H1 (cell line): Measurements from ENCODE around the gene PSMC3IP. TPM values are rescaled to one million over a fixed set of nuclear protein-coding genes. Genes with fewer than 3 reads are reported as not detected.

Source experiments
- polyA plus RNA-seq, 7 experiments: library from polyadenylated mRNA; depleted of rRNA in 3 of 7; stranded (reverse) in 5 of 7; unstranded in 2 of 7; fragments of >200 nt in 5 of 7; fragments of 200-250 nt in 2 of 7; gene quantifications; 1 replicate in 5 of 7; 2 replicates in 1 of 7; 4 replicates in 1 of 7; pipeline versions ENCODE4 v1.2.1 to v1.2.3, GENCODE V29; 2011 to 2013; ENCODE audit warnings: missing spikeins in 2 of 7, mixed read lengths in 2 of 7
- total RNA-seq: library from RNA; stranded (reverse); fragmentation: NEBNext Ultra II Directional; extraction: Animal tissue kit (Norgen Biotek cat#: 25700); gene quantifications from 2 replicates; pipeline ENCODE4 v1.2.1, GENCODE V29; 2021
- TF ChIP-seq, protein P1 (sequence below), 3 experiments: IDR thresholded peaks; 1 replicate in 2 of 3; 2 replicates in 1 of 3; pipeline versions ENCODE4 v1.5.1 to v1.6.1; 2011; ENCODE audit warnings: low read length in 3 of 3, mild to moderate bottlenecking in 3 of 3, inconsistent platforms in 2 of 3, low read depth in 1 of 3, moderate library complexity in 1 of 3; ENCODE audit not compliant: insufficient read depth in 1 of 3; ENCODE audit errors: control extremely low read depth in 1 of 3

Gene PSMC3IP
- total and polyA plus RNA-seq, 2 of the 8 experiments (the other 6 are each of a cell fraction or from before 2014, with no cell fraction given), result 11.5 to 21.9 TPM

DNA sequence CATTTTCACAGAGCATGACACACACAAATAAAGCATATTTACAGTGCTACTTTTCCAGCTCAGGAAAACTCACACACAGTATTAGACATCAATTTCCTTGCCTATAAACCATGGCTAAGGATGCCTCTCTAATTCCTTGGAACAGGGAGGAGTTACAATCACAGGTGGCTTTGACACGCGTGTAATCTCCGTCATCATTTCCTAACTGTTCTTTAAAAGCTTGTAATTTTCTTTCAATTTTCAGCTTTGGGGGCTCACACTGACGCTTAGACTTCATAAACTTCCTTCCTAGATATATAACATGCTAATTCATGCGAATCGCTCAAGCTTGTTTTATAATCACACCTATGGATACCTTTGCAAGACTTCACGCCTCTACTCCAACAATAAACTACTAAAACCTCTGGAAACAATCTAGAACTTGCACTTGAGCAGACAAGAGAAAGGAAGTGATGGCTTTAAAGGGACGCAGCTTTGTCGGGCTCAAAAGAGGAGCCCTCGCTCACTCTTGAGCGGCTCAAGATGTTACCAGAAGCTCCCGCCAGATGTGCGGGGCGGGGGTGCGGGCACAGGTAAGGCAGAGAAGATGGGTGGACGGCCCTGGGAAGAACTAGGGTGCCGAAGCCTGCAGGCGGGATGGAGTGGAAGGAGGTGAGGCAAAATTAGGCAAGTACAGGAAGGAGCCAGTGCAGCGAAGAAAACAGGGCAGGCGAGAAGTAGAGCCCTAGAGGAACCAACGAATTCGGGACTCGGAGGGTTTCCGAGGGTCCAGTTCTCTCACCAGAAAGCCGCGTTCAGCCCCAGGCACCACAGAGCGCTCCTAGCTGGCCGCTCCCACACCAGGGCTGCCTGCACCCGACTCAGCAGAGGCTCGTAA lies 31.0 kb upstream of the PSMC3IP start (continued):
- TF ChIP-seq, protein P1, sequence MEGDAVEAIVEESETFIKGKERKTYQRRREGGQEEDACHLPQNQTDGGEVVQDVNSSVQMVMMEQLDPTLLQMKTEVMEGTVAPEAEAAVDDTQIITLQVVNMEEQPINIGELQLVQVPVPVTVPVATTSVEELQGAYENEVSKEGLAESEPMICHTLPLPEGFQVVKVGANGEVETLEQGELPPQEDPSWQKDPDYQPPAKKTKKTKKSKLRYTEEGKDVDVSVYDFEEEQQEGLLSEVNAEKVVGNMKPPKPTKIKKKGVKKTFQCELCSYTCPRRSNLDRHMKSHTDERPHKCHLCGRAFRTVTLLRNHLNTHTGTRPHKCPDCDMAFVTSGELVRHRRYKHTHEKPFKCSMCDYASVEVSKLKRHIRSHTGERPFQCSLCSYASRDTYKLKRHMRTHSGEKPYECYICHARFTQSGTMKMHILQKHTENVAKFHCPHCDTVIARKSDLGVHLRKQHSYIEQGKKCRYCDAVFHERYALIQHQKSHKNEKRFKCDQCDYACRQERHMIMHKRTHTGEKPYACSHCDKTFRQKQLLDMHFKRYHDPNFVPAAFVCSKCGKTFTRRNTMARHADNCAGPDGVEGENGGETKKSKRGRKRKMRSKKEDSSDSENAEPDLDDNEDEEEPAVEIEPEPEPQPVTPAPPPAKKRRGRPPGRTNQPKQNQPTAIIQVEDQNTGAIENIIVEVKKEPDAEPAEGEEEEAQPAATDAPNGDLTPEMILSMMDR (IDR thresholded peaks at IDR 0.05; ENCODE audit: control extremely low read depth in 1 of 3, insufficient read depth in 1 of 3, low read depth in 1 of 3, low read length in 3 of 3), result peak in 1 of 3 experiments; percentile 31; a peak in 1 of 4 replicates
